Mesothelial cell of epicardium (in vitro differentiated cells): Measurements from ENCODE around the gene RNF13. TPM values are rescaled to one million over a fixed set of nuclear protein-coding genes. Genes with fewer than 3 reads are reported as not detected.

Experiments
- DNase-seq, 2 experiments: peaks; one replicate each; pipeline ENCODE4 v3.0.0; 2021; ENCODE audit warnings: low spot score in 2 of 2; ENCODE audit not compliant: unreplicated experiment in 2 of 2
- H3K27ac Mint-ChIP-seq: 2 replicates; pipeline ENCODE4 v1.8.0; 2021; ENCODE audit warnings: mixed read lengths
- H3K27me3 Mint-ChIP-seq: 2 replicates; pipeline ENCODE4 v1.8.0; 2021; ENCODE audit warnings: low read depth, mixed read lengths
- H3K36me3 Mint-ChIP-seq: 2 replicates; pipeline ENCODE4 v1.8.0; 2021; ENCODE audit warnings: mixed read lengths
- H3K4me1 Mint-ChIP-seq: 2 replicates; pipeline ENCODE4 v1.8.0; 2021; ENCODE audit warnings: mixed read lengths
- H3K4me3 Mint-ChIP-seq: 2 replicates; pipeline ENCODE4 v1.8.0; 2021; ENCODE audit warnings: mild to moderate bottlenecking, moderate library complexity, mixed read lengths
- H3K9me3 Mint-ChIP-seq: 2 replicates; pipeline ENCODE4 v1.8.0; 2021; ENCODE audit warnings: mixed read lengths
- CTCF ChIP-seq: fragments of 200-600 bp; sonication (generic); IDR thresholded peaks from one replicate; pipeline ENCODE4 v1.5.0; 2021; ENCODE audit warnings: antibody characterized with exemption; ENCODE audit not compliant: unreplicated experiment
- total RNA-seq: library from RNA; stranded (reverse); gene quantifications from 3 replicates; pipeline ENCODE4 v1.2.1, GENCODE V29; 2021

Gene RNF13
- total RNA-seq, 1 donor from 2014 or later: 29.8 TPM

- no peak for TF ChIP-seq CTCF
- H3K4me1 Mint-ChIP-seq: peaks cover 37% of the 10 kb centered on the region
- no peak for DNase-seq
- no peaks in the 10 kb centered on the region for H3K9me3 Mint-ChIP-seq
- peak overlapping the region; percentile 86 for H3K27ac Mint-ChIP-seq
- no peaks in the 10 kb centered on the region for H3K27me3 Mint-ChIP-seq
- H3K4me3 Mint-ChIP-seq: no peak overlapping the region
- H3K36me3 Mint-ChIP-seq: peaks cover 17% of the 10 kb centered on the region
Measured at GRCh38 chr3:149964291-149964690, 151.3 kb downstream of the RNF13 start.

GRCh38 chr3:149965278-149965677 is 152.3 kb downstream of the RNF13 start:
- Mint-ChIP-seq H3K4me3 (no peak overlapping the region), H3K27ac (peak overlapping the region; percentile 57)

GRCh38 chr3:149967086-149967685 is 154.2 kb downstream of the RNF13 start:
- H3K9me3 Mint-ChIP-seq: no peaks in the 10 kb centered on the region
- peaks cover 12% of the 10 kb centered on the region for H3K36me3 Mint-ChIP-seq
- DNase-seq: no peak
- peak overlapping the region; percentile 80 for H3K4me3 Mint-ChIP-seq
- TF ChIP-seq CTCF: peak; percentile 77
- no peak overlapping the region for H3K27ac Mint-ChIP-seq
- H3K27me3 Mint-ChIP-seq: no peaks in the 10 kb centered on the region
- H3K4me1 Mint-ChIP-seq: peaks cover 43% of the 10 kb centered on the region

More at GRCh38 chr3:149965278-149965677, 152.3 kb downstream of the RNF13 start:
- TF ChIP-seq CTCF: no peak
- no peak for DNase-seq
- Mint-ChIP-seq H3K27me3 (no peaks in the 10 kb centered on the region), H3K4me1 (peaks cover 37% of the 10 kb centered on the region), H3K9me3 (no peaks in the 10 kb centered on the region), H3K36me3 (peaks cover 17% of the 10 kb centered on the region)

GRCh38 chr3:149968216-149968615 is 155.2 kb downstream of the RNF13 start:
- Mint-ChIP-seq H3K4me3 (peak overlapping the region; percentile 80), H3K36me3 (peaks cover 12% of the 10 kb centered on the region), H3K27ac (peak overlapping the region; percentile 73), H3K4me1 (peaks cover 48% of the 10 kb centered on the region), H3K27me3 (no peaks in the 10 kb centered on the region), H3K9me3 (no peaks in the 10 kb centered on the region)
- no peak for DNase-seq
- TF ChIP-seq CTCF: no peak

GRCh38 chr3:149969110-149969939 is 156.3 kb downstream of the RNF13 start:
- DNase-seq: peak in 1 of 2 experiments; percentile 48
- Mint-ChIP-seq H3K4me3 (peak overlapping the region; percentile 80), H3K4me1 (peaks cover 49% of the 10 kb centered on the region), H3K27me3 (no peaks in the 10 kb centered on the region), H3K36me3 (peaks cover 12% of the 10 kb centered on the region), H3K27ac (peak overlapping the region; percentile 93), H3K9me3 (peaks cover under 1% of the 10 kb centered on the region)
- no peak for TF ChIP-seq CTCF
